ENCODE measurements around the gene MRPS34. TPM values are rescaled to one million over a fixed set of nuclear protein-coding genes. Genes with fewer than 3 reads are reported as not detected.

The MRPS34 gene
- total and polyA plus RNA-seq, 10 of the 15 experiments (the other 5 are each of a cell fraction or from before 2014, with no cell fraction given): 3.6 to 285 (median 147) TPM

DNA sequence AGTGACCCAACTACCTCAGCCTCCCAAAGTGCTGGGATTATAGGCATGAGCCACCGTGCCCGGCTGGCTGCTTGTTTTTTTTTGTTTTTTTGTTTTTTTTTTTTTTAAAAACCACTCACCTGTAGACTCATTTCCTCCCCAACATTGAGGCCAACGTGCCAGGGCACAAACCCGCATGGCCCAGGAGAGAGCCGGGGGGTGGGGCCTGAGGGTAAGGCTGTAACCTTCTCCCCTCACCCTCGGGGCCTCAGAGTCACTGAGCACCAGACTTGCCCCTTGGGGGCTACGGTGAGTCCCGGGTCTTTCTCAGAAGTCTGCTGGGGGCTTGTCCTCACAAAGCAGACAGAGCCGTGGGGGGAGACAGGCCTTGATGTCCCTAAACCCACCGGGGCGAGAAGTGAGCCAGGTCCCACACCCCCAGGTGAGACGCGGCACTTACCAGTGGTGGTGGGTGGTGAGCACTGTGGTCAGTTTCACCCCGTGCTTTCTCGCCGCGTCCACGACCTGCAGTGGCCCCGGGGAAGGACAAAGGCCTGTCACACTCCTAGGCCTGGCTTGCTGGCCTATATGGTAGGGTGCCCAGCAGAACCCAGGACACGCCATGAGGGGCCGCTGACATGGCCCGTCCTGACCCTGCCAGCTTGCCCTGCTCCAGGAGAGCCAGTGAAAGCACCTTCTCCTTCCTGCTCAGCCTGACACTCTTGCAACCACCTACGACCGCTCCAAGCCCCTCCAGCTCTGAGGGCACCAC lies 49.1 kb upstream of the MRPS34 start:
- Histone ChIP-seq H2AFZ (ENCODE audit: control insufficient read depth, low read depth, low read length) (no peak overlapping the region), H3K4me3 (no peak overlapping the region), H3K27ac (ENCODE audit: control insufficient read depth, insufficient read depth) (no peak overlapping the region), H3K9ac (ENCODE audit: control insufficient read depth, insufficient read depth, low read length) (no peak overlapping the region), H3K79me2 (ENCODE audit: control insufficient read depth, insufficient read depth, low read length) (peaks cover under 1% of the 10 kb centered on the region), H4K20me1 (ENCODE audit: control insufficient read depth, insufficient read depth) (no peaks in the 10 kb centered on the region), H3K36me3 (ENCODE audit: control insufficient read depth in 2 of 2, insufficient read depth in 2 of 2, low read length in 1 of 2) (no peaks in the 10 kb centered on the region), H3K9me3 (replicated peaks; ENCODE audit: control insufficient read depth, insufficient read depth, low read length) (no peaks in the 10 kb centered on the region), H3K4me2 (ENCODE audit: control insufficient read depth, insufficient read depth) (no peak overlapping the region), H3K4me1 (ENCODE audit: control insufficient read depth, insufficient read depth, low read length) (no peaks in the 10 kb centered on the region), H3K27me3 (replicated peaks in 1 of 2; ENCODE audit: control insufficient read depth in 2 of 2, insufficient read depth in 2 of 2, low read length in 1 of 2) (no peaks in the 10 kb centered on the region)
- ChIA-PET CTCF (no interaction called here), POLR2A (no interaction called here), SMC1A (ENCODE audit: uncharacterized antibody, unreplicated experiment) (no interaction called here), RAD21 (ENCODE audit: unreplicated experiment) (no interaction called here)
- BruUV-seq (replicated peaks): no TSS peak
- FAIRE-seq: no peak
- DNase-seq (ENCODE audit: low read depth, low spot score): no peak
- 67% methylated on average over 21 of the region's 24 CpGs for WGBS (ENCODE audit: insufficient coverage, insufficient replicate concordance, low lambda C conversion rate, missing lambda C conversion rate)
- intact Hi-C loops (cut with micrococcal nuclease; ENCODE audit: unreplicated experiment) (no loop called here), in situ Hi-C loops (cut with MboI) (no loop called here)
- TF ChIP-seq CHD1 (IDR thresholded peaks at IDR 0.05; ENCODE audit: low read depth, low read length) (no peak), SMC3 (IDR thresholded peaks at IDR 0.05; ENCODE audit: borderline replicate concordance, low read length) (no peak), RB1 (IDR thresholded peaks at IDR 0.05; ENCODE audit: borderline replicate concordance) (no peak), POLR2AphosphoS2 (IDR thresholded peaks at IDR 0.05; ENCODE audit: low read depth, low read length) (no peak), NR2F1 (conservative IDR thresholded peaks at IDR 0.05) (no peak), PKNOX1 (IDR thresholded peaks at IDR 0.05) (no peak), BRCA1 (IDR thresholded peaks at IDR 0.05; ENCODE audit: low read depth, low read length) (no peak), ZNF24 (IDR thresholded peaks at IDR 0.05) (no peak), RCOR1 (conservative IDR thresholded peaks at IDR 0.05; ENCODE audit: low read depth, low read length) (no peak), YY1 (IDR thresholded peaks at IDR 0.05; ENCODE audit: low read depth, low read length) (no peak), WRNIP1 (IDR thresholded peaks at IDR 0.05; ENCODE audit: borderline replicate concordance, low read depth, low read length) (no peak), CHD4 (IDR thresholded peaks at IDR 0.05) (no peak), MTA2 (IDR thresholded peaks at IDR 0.05; ENCODE audit: low read depth) (no peak), ZNF274 (IDR thresholded peaks at IDR 0.05; ENCODE audit: insufficient read depth, insufficient read length) (no peak), MYC (IDR thresholded peaks at IDR 0.05; ENCODE audit: insufficient read depth, insufficient read length, insufficient replicate concordance, low read length, severe bottlenecking) (no peak)
- TF ChIP-seq, protein P1, sequence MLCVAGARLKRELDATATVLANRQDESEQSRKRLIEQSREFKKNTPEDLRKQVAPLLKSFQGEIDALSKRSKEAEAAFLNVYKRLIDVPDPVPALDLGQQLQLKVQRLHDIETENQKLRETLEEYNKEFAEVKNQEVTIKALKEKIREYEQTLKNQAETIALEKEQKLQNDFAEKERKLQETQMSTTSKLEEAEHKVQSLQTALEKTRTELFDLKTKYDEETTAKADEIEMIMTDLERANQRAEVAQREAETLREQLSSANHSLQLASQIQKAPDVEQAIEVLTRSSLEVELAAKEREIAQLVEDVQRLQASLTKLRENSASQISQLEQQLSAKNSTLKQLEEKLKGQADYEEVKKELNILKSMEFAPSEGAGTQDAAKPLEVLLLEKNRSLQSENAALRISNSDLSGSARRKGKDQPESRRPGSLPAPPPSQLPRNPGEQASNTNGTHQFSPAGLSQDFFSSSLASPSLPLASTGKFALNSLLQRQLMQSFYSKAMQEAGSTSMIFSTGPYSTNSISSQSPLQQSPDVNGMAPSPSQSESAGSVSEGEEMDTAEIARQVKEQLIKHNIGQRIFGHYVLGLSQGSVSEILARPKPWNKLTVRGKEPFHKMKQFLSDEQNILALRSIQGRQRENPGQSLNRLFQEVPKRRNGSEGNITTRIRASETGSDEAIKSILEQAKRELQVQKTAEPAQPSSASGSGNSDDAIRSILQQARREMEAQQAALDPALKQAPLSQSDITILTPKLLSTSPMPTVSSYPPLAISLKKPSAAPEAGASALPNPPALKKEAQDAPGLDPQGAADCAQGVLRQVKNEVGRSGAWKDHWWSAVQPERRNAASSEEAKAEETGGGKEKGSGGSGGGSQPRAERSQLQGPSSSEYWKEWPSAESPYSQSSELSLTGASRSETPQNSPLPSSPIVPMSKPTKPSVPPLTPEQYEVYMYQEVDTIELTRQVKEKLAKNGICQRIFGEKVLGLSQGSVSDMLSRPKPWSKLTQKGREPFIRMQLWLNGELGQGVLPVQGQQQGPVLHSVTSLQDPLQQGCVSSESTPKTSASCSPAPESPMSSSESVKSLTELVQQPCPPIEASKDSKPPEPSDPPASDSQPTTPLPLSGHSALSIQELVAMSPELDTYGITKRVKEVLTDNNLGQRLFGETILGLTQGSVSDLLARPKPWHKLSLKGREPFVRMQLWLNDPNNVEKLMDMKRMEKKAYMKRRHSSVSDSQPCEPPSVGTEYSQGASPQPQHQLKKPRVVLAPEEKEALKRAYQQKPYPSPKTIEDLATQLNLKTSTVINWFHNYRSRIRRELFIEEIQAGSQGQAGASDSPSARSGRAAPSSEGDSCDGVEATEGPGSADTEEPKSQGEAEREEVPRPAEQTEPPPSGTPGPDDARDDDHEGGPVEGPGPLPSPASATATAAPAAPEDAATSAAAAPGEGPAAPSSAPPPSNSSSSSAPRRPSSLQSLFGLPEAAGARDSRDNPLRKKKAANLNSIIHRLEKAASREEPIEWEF (IDR thresholded peaks at IDR 0.05; ENCODE audit: insufficient replicate concordance, low read depth, low read length): no peak
- ATAC-seq: no peak

All from GM12878 (cell line).